ENCODE measurements around the gene GMEB2.
A peak's percentile ranks its signal among the peaks of the same experiment; 100 is the strongest.

GMEB2 gene

GRCh38 chr20:63648895-63649589 lies 22.1 kb upstream of the GMEB2 start:
- no peak for DNase-seq (ENCODE audit: extremely low read depth, low read depth)
- no peak overlapping the region for H3K4me3 ChIP-seq (replicated peaks; ENCODE audit: low read depth, low read length)
- TF ChIP-seq, protein P1, sequence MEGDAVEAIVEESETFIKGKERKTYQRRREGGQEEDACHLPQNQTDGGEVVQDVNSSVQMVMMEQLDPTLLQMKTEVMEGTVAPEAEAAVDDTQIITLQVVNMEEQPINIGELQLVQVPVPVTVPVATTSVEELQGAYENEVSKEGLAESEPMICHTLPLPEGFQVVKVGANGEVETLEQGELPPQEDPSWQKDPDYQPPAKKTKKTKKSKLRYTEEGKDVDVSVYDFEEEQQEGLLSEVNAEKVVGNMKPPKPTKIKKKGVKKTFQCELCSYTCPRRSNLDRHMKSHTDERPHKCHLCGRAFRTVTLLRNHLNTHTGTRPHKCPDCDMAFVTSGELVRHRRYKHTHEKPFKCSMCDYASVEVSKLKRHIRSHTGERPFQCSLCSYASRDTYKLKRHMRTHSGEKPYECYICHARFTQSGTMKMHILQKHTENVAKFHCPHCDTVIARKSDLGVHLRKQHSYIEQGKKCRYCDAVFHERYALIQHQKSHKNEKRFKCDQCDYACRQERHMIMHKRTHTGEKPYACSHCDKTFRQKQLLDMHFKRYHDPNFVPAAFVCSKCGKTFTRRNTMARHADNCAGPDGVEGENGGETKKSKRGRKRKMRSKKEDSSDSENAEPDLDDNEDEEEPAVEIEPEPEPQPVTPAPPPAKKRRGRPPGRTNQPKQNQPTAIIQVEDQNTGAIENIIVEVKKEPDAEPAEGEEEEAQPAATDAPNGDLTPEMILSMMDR (IDR thresholded peaks at IDR 0.05; ENCODE audit: low read depth, low read length, missing control alignments), result no peak

- TF ChIP-seq, protein P1 (IDR thresholded peaks at IDR 0.05; ENCODE audit: low read depth, low read length, missing control alignments), result no peak
- DNase-seq (ENCODE audit: extremely low read depth, low read depth), result no peak
Observed at GRCh38 chr20:63648190-63648589, 21.3 kb upstream of the GMEB2 start.

DNA sequence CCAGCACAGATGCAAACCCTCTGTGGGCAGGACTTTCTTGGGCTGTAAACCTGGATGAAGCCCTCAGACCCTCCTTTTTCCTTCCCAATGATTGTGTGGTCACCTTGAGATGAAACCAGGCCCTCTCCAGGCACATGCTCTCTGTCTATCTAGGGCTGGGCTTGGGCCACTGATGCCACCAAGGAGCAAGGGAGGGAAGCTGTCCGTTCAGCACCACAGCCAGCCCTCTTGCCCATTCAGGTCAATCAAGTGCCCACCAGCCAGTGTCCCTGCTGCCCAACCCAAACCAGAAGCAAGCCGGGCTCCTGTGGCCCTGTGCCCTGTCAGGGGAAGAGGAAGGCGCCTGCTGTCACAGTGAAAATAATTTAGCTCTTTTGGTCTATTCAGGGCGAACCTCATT lies 18.3 kb upstream of the GMEB2 start:
- TF ChIP-seq, protein P1 (IDR thresholded peaks at IDR 0.05; ENCODE audit: low read depth, low read length, missing control alignments), result no peak
- no peak overlapping the region for H3K4me3 ChIP-seq (replicated peaks; ENCODE audit: low read depth, low read length)
- no peak for DNase-seq (ENCODE audit: extremely low read depth, low read depth)

More at GRCh38 chr20:63648190-63648589, 21.3 kb upstream of the GMEB2 start:
- H3K4me3 ChIP-seq (replicated peaks; ENCODE audit: low read depth, low read length), result no peak overlapping the region

GRCh38 chr20:63643946-63644345 lies 17.0 kb upstream of the GMEB2 start:
- no peak overlapping the region for H3K4me3 ChIP-seq (replicated peaks; ENCODE audit: low read depth, low read length)
- no peak for DNase-seq (ENCODE audit: extremely low read depth, low read depth)
- TF ChIP-seq, protein P1 (IDR thresholded peaks at IDR 0.05; ENCODE audit: low read depth, low read length, missing control alignments), result no peak

- no peak for DNase-seq (ENCODE audit: extremely low read depth, low read depth)
- TF ChIP-seq, protein P1 (IDR thresholded peaks at IDR 0.05; ENCODE audit: low read depth, low read length, missing control alignments), result no peak
Observed at GRCh38 chr20:63643499-63643898, 16.6 kb upstream of the GMEB2 start.

DNA sequence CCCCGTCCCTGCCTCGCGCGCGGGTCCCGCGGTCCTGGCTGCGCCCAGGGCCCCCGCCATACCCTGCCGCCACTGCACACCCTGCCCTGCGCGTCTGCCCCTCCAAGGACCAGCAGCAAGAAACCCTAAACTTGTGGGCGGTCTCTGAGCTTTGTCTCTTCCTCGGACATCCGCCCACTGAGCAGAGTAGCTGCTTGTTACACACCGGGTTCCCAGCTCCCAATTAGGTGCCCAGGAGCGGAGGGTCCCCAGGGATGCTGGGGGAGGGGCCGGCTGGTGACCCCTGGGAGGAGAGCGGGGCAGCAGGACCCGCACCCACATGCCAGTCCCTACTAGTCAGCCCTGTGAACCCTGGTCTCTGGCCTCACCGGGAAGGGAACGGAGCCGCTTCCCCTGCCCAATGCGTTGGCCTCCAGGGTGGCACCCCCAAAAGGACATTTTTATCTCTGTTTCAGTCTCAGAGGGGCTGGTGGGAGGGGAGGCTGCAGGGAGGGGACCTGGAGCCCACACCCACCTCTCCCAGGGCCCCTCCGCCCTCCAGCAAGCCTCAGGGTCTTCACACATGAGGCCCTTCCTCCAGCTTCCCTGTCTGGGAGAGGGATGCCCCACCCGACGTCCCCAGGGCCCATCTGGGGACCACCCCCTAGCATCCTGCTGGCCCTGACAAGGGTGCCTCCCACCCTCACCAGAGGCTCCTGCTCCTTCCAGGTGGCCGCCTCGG lies 15.8 kb upstream of the GMEB2 start:
- TF ChIP-seq, protein P1 (IDR thresholded peaks at IDR 0.05; ENCODE audit: low read depth, low read length, missing control alignments), result no peak
- peak overlapping the region; percentile 31 for H3K4me3 ChIP-seq (replicated peaks; ENCODE audit: low read depth, low read length)
- DNase-seq (ENCODE audit: extremely low read depth, low read depth), result no peak

More at GRCh38 chr20:63643499-63643898, 16.6 kb upstream of the GMEB2 start:
- no peak overlapping the region for H3K4me3 ChIP-seq (replicated peaks; ENCODE audit: low read depth, low read length)
